GM19099 (cell line): ENCODE results near the gene ARHGAP40.

Experiments used
- POLR2A ChIP-seq: IDR thresholded peaks from 3 replicates; pipeline ENCODE4 v1.6.1; 2011; ENCODE audit warnings: low read depth; ENCODE audit not compliant: insufficient read length; ENCODE audit errors: extremely low read depth

The ARHGAP40 gene

DNA sequence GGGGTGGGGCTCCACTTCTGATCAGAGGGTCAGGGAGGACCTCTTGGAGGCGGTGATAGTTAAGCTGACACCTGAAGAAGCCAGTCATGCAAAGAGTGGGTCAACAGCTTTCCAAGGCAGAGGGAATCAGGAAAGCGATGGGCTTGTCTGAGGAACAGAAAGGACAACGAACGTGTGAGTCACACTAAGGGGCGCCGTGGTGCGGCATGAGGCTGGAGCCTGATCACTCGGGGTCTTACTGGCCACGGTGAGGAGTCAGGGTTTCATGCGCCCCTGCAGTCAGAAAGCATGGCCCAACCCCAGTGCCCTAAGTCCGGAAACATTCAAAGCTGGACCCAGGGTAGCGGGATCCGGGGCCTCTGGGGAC, 72.1 kb downstream of the ARHGAP40 start:
- no peak for TF ChIP-seq POLR2A

DNA sequence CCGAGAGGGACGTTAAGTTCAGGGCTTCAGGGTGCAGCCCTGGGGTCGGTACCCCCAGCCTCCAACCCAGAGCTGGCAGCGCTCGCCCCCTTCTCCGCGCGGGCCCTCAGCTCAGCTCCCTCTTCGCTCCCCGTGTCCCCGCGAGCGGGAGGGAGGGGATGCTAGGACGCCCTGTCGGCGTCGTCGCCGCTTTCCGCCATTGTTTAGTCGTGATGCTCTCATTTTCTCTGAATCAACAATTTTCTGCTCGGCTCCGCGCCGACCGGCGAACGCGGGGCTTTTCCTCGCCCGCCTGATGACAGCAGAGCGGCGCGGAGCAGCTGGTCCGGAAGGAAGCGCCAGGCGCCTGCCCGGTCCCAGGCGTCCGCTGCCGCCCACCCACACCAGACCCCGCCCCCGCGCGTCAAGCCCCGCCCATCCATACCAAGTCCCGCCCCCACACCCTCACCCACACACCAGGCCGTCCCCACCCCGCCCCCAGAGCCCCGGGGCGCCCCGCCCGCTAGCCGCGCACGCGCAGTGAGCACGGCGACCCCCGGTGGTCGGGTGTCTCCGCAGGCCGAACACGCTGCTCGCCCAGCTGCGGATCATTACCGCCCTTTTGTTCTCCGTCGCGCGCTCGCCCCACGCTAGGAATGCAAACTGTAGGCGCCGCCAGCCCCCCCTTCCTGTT, 72.6 kb downstream of the ARHGAP40 start:
- TF ChIP-seq POLR2A, result peak; percentile 23

DNA sequence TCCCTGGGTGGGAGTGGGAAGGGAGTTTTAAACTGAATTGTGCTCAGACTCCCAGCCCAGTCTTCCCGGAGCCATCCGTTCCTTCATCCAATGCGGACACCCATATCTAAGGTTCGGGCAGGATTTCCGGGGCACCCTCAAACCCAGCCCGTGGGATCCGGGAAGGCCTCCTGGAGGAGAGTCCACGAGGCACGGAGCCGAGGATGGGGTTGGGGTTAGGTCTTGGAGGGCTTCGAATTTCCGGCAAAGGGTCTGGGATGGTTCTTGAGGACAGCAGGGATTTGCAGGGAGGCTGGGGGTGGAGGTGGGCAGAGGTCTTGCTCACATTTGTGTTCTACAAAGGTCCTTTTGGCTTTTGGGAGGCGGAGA, 73.1 kb downstream of the ARHGAP40 start:
- TF ChIP-seq POLR2A, result no peak

DNA sequence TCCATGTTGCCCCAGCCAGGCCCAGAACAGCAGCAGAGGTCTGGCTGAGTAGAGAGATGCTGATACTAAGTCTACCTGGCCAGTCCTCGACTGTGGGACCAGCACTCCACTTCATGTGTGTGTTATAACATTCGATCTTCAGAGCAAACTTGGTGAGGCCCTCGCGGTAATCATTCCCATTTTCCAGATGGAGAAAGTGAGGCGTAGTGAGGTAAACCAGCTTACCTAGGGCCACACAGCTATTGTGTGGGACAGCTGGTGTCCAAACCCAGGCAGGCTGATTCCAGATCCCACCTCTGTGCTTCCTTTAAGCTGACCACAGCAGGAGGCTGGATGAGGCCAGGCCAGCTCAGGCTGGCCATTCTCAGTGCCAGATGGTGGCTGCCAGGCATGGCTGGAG, 75.0 kb downstream of the ARHGAP40 start:
- TF ChIP-seq POLR2A, result no peak

DNA sequence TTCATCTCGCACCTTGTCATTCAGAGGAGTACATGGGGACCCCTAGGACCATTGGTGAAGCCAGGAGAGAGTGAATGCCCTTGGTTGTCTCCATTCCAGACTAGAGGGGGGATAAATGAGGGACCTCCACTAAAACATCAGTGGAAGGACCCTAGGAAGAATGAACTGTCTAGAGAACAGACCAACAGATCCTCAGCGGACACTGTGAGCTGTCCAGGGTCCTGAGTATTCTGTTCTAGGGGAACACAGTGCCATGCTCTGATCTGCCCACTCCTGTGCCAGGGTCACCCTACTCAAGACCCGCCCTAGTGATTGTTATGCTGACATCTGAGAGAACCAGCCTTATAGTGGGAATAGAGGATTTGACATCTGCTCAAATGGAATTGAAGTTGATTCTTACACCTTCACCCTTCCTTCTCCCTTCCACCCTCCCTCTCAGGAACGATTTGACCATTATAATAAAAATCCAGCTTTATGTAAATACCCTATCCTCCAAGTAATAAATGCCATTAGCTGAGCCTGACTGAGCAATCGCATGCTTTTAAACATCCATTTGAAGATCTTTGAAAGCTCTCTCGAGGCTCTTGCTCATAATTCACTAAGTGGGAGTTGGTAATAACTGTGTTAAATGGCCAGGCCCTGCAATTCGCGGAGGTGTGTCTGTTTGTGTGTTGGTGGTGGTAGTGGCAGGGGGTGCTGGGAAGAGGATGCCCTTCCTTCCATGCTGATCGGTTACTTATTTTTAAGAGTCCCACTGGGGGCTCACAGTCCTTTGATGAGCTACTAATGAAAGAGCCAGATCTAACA, 79.1 kb downstream of the ARHGAP40 start:
- no peak for TF ChIP-seq POLR2A

DNA sequence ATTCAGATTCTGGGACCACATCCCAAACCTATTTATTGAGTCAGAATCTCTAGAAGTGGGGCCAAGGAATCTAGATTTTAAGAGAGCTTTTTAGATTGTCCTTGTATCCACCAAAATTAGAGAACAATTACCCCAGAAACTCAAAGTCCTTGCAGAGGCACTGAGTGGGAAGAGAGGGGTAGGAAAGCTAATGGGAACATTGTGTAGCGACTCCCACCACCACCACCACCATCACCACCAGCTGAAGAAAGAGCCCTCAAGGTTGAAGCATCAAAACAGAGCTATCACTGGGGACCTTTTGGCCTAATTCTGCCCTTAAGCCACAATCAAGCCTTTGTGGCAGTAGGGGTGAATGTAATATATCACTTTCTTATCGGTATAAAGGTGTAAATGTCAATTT, 83.7 kb downstream of the ARHGAP40 start:
- no peak for TF ChIP-seq POLR2A

DNA sequence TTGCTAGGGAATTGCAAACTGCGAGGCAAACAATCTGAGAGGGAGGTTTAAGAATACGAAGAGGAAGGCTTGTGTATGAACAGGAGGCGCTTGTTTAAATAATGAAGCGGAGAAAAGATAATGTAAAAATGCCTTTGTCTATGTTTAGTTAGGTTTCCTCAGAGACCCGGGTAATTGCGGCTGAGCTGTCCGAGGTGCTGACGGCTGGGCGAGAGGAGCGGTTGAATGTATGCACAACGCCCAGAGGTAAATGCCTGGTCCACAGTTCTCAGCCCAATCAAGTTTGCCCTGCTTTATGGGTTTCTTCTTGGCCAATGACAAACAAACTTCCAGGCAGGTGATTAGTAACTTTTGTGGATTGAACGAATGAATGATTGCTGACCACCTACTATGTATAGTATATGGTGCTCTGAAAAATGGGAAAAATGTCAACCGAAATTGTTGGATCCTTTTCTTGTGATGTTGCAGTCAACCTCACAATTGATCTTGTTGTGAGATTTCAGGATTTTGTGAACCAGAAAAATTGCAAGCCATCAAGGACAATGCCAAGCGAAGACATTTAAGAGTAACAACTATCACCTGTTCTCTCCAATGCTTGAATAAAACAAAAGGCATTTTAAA, 84.4 kb downstream of the ARHGAP40 start:
- TF ChIP-seq POLR2A, result no peak

DNA sequence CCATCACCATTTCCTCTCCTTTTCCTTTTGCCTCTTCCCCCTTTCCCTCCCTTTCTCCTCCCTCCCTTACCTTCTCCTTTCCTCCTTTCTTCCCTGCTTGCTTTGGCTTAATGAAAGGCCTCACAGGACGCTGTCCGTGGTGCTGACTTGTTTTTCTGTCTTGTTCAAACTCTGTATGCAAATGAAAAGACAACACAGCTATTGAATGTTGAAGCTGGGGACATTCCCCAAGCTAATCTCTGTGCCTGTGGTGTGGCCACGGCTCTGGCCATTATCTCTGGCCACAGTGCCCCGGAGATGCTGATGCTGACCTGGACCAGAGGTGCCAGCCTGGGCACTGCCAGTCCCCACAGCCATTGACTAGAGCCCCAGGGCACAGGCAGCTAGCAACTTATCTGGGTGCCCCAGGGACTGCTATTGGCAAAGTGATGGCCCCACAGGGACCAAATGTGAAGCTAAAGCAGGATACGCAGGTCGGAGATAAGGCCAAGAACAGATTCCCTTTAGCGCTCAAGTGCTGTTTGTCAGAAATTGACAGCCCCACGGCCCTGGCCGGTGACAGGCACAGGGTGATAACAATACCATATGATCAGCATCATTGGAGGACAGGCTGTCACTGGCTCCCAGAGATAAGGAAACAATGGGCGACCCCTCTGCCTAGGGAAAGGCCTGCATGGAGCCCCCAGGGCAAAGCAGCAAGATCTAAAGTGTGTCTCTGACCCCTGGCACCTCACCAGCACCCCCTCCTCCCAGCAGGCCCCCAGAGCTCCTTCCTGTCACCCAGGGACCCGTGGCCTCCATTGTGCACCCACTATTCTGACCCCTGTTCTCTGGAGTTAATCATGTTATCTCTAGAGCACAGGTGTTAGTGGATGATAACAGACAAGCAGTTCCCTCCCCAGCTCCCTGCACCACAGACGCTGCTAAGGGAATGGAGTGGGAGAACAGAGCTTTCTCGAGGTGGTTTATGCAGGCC, 91.1 kb downstream of the ARHGAP40 start:
- no peak for TF ChIP-seq POLR2A

DNA sequence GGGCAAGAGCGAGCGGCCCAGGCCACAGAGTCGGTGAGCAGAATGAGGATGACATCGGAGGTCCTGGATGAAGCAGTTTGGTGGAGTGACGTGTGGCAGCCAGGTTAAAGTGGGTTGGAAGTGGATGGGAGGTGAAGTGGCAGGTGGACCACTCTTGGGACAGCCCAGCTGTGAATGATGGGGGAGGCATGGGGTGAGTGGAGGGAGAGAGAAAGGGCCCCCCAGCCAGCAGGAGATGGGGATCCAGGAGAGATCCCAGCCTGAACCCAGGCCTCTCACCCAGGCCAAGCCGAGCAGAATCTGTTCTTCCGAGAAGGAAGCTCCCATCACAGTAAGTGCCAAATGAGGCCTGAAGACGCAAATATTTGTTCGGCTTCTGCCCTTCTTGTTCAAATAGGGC, 95.7 kb downstream of the ARHGAP40 start:
- TF ChIP-seq POLR2A, result no peak

DNA sequence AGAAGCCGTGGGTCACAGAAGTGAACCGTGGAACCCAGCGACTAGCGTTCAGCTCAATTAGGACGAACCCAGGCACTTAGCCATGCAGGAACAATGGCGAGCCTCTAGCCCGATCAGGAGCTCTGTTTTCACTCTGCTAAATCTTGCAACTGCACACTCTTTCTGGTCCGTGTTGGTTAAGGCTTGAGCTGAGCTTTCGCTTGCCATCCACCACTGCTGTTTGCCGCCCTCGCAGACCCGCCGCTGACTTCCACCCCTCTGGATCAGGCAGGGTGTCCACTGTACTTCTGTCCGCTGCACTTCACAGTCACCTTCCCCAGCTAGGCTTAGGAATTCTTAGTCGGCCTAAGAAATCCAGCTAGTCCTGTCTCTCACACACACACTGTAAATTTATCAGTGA, 96.9 kb downstream of the ARHGAP40 start:
- TF ChIP-seq POLR2A, result no peak

DNA sequence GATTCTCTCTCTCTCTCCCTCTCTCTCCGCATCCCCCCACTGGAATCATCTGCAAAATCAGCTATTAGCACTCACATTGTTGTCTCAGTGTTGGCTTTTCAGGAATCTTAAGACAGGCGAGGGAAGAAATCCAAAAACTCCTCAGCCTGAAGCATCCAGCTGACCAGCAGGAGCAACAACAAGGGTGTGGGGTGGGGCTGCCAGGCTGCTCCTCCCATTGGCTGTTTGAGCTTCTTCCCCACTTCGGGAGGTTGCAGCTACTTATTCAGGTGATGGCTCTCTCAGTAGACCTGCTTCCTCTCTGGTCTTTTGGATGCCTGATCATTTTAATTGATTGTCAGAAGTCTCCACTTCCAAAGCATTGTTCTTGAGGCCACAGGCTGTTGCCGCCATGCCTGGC, 98.5 kb downstream of the ARHGAP40 start:
- TF ChIP-seq POLR2A, result no peak
